ENCODE measurements around the gene RBFOX1.

GRCh38 chr16:7440886-7441400 is 108.3 kb downstream of the RBFOX1 start:
- TF ChIP-seq CTCF (IDR thresholded peaks at IDR 0.05) (no peak), POLR2A (IDR thresholded peaks at IDR 0.05) (no peak), EP300 (IDR thresholded peaks at IDR 0.05) (no peak)

Measured in ovary (tissue), 3 donors.